Measurements from ENCODE around the gene SPATA33.
"Not testable (repeated sequence)": the region's sequence is repeated elsewhere in the genome, so short reads cannot be mapped to it uniquely, and the experiment has no call there.

Gene SPATA33

DNA sequence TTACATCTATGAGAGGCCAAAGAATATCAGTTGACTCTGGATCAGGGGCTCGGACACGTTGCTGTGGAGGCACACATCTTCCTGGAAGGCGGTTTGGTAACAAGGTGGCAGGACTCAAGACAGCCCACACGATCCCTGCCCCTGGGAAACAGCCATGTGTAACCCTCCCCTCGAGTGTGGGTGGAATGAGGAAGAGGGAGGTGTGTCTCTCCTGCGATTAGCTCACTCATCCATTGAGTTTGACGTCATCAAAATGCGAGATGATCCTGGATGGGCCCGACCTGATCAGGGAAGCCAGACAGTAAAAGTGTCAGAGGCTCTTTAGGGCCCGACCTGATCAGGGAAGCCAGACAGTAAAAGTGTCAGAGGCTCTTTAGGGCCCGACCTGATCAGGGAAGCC is 6.6 kb downstream of the SPATA33 start:
- not testable (repeated sequence) for DNase-seq (ENCODE audit: low read depth)

DNA sequence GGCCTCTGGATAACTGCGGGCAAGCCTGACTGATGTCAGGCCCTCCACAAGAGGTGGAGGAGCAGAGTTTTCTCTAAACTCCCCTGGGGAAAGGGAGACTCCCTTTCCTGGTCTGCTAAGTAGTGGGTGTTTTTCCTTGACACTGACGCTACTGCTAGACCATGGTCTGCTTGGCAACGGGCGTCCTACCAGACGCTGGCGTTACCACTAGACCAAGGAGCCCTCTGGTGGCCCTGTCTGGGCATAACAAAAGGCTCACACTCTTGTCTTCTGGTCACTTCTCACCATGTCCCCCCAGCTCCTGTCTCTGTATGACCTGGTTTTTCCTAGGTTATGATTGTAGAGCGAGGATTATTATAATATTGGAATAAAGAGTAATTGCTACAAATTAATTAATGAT is 9.4 kb downstream of the SPATA33 start:
- not testable (repeated sequence) for DNase-seq (ENCODE audit: low read depth)

DNA sequence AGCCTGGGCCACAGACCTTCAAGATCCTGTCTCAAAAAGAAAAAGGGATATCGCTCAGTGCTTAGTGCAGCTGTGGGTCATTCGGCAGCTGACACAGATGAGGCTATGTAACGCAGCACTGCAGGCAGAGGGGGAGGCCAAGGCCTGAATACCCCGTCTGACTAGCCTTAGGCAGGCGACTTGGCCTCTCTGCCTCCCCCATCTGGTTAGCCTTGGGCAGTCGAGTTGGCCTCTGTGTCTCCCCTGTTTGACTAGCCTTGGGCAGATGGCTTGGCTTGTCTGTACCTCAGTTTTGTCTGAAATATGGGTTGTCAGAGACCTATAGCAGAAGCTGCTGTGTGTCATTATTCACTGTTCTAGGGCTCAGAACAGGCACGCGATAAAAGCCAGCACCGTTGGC is 10.0 kb downstream of the SPATA33 start:
- DNase-seq (ENCODE audit: low read depth): no peak

DNA sequence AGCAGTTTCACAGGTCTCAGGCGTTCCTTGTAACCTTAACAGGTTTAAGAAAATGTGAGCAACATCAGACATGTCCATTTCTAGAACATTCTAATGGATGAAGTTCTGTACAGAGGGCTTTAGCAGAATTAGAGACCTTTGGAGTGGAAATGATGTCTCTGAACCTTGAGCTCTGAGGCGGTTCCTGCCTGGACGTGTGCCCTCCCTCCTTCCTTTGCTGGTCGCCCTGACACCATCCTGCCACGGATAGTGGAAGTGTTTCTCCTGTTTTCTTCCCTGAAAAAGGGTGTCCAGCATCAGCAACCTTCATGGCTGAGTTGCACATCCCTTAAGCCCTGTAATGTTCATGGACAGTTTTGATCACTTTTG is 11.1 kb downstream of the SPATA33 start:
- no peak for DNase-seq (ENCODE audit: low read depth)

DNA sequence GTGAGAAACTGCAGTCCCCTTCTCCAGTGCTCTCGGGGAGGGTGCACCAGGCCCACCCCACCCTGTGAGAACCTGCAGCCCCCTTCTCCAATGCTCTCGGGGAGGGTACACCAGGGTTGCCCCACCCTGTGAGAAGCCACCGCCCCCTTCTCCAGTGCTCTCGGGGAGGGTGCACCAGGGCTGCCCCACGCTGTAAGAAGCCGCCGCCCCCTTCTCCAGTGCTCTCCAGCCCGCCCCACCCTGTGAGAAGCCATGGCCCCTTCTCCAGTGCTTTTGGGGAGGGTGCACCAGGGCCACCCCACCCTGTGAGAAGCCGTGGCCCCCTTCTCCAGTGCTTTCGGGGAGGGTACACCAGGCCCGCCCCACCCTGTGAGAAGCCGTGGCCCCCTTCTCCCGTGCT is 12.1 kb downstream of the SPATA33 start:
- no peak for DNase-seq (ENCODE audit: low read depth)

DNA sequence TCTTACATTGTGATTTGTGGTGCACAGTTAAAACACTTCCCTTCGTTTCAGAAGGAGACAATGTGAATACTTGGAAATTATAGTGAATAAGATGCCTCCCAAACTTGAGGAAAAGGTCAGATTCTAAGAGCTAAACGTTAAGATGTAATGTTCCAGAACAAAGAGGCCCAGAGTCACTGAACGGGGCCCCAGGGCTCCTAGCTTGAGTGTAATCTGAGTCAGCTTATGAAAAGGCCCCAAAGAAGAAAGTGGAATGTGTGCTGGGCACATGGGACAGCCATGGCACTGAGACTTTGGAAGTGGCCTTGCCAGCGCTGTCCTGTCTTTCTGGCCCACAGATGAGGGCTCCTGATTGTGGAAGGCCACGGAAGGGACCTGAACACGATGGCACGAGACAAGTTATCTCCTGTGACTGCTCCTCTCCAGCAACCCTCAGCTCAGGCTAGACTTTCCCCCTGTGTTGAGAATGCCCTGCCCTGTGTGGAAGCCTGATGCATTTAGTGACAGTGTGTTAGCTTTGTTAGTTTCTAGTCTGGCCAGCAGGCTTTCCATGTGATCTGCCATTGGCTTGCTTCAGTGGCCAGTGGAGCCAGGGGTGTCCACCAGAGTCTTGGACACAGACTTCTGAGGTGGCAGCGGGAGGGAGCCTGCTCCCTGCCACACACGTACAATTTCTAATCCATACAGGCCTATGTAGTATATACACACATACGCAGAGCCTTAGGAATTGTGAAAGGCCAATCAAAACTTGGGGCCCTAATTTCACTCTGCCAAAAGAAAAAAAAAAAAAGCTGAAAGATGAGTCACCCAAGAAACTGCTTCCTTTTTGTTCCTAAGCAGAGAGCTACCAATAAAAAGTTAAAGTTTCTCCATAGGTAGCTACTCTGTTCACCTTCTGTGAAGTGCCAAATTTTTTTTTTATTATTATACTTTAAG is 13.1 kb downstream of the SPATA33 start:
- no peak for DNase-seq (ENCODE audit: low read depth)

DNA sequence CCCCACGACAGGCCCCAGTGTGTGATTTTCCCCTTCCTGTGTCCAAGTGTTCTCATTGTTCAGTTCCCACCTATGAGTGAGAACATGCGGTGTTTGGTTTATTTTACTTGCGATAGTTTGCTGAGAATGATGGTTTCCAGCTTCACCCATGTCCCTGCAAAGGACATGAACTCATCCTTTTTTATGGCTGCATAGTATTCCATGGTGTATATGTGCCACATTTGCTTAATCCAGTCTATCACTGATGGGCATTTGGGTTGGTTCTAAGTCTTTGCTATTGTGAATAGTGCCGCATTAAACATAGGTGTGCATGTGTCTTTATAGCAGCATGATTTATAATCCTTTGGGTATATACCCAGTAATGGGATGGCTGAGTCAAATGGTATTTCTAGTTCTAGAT is 13.9 kb downstream of the SPATA33 start:
- DNase-seq (ENCODE audit: low read depth): not testable (repeated sequence)

DNA sequence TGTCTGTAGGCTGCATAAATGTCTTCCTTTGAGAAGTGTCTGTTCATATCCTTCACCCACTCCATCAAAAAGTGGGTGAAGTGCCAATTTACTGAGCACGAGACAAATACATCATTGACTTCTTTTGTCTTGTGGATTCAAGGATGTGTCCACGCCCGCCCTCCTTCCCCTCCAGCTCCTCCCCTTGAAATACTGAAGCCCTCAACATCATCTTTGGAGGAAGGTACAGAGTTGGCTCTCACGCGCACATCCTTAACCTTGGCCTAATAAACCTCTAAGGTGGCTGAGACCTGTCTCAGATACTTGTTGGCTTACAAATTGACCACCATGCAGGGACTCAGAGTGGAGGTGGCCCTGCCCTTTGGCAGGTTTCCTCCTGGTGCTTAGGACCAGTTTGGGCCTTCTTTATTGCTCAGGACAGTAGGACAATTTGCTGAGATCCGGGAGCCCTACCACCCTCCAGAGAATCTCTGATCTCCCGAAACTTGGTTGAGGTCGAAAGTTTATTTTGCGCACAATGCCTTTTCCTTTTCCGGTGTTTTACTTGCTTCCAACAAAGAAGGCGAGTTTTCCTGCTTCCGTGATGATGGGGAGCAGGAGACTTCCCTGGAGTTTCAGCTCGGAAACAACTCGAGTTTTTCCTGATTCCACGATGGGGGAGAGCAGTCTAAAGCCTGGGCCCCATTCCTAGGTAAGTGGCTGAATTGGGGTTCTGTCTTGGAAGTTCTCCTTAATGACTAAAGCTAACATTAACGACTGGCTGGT is 14.7 kb downstream of the SPATA33 start:
- no peak for DNase-seq (ENCODE audit: low read depth)

DNA sequence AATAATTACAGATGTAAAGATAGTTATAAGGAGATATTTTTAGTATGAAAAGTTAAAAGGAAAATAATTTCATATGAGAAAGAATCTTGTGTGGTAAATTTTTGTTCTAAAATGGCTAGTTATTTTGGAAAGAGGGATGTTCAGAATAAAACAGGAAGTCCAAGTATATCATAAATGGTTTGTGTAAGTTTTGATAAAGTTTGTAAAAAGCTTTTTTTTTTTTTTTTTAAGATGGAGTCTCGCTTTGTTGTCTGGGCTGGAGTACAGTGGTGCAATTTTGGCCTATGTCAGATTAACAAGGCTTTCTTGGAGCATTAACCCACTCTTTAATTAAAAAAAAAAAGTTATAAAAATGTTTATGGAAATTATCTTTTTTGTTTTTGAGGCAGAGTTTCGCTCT is 20.6 kb downstream of the SPATA33 start:
- DNase-seq (ENCODE audit: low read depth): no peak

DNA sequence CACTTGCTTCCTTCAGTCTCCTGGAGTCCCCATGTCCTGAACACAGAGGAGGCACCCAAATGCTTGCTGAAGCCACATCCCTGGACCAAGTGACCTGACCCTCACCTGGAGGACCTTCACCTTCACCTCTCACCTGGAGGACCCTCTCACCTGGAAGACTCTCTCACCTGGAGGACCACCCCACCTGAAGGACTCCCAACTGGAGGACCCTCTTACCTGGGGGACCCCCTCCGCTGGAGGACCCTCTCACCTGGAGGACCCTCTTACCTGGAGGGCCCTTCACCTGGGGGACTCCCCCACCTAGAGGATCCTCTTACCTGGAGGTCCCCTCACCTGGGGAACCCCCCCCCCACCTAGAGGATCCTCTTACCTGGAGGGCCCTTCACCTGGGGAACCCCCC is 28.3 kb downstream of the SPATA33 start:
- no peak for DNase-seq (ENCODE audit: low read depth)

DNA sequence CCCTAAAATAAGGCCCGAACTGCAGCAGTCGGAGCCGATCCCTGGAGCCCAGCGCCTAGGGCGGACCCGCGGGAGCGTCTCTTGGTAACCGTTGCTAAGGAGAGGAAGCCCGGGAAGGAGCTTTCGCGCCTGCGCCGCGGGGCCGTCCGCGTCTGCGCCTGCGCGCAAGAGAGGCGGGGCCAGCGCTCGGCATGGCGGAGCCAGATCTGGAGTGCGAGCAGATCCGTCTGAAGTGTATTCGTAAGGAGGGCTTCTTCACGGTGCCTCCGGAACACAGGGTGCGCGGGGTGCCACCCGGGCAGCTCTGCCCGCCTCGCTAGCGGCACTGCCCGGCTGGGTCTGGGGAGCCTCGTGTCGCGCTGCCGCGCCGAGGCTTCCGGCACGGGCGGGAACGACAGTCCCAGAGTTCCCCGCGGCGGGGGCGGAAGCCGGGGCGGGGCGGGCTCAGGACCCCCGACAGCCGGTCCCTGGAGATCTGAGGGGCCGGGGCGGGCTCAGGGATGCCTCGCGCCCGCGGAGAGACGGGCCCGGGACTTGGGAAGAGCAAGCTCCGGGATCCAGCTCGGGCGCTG is 29.0 kb downstream of the SPATA33 start, which contains the start of gene CDK10:
TSS of gene CDK10 (plus strand) at position 170 of the 572 bp plus-strand sequence. CDS start at position 192, 22 bp downstream.
- peak; percentile 80 for DNase-seq (ENCODE audit: low read depth)

DNA sequence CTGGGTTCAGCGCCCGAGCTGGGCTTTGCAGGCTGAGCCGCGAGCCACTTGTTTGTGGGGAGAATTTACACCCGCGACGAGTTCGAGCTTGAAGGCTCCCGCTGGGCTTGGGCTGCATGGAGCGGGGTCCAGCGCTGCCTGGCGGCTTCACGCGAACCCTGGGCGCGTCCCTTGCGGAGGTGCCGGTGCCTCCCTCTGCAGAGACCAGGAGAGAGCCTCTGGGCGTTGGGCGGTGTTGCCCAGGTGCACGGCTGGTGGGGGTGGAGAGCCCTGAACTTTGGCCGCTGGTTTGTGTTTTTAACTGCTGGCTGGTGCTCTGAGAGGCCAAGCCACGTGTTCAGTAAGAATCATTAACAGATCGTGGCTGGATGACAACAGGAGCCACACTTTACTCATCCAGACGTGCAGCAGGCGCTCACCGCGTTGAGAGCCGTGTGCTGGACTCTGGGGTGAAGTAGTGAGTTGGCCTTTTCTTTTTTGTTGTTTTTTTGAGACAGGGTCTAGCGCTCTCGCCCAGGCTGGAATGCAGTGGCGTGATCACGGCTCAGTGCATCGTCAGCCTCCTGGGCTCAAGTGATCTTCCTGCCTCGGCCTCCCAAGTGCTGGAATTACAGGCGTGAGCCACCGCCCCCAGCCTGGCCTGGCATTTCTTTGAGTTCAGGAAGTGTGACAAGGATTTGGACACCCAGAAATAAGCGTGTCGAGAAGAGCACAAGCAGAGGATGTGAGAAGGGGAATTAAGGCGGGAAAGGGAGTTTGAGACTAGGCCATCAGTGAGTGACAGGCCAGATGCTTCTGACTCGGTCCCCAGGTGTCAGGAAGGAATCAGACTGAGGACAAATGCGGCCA is 29.7 kb downstream of the SPATA33 start:
- no peak for DNase-seq (ENCODE audit: low read depth)

DNA sequence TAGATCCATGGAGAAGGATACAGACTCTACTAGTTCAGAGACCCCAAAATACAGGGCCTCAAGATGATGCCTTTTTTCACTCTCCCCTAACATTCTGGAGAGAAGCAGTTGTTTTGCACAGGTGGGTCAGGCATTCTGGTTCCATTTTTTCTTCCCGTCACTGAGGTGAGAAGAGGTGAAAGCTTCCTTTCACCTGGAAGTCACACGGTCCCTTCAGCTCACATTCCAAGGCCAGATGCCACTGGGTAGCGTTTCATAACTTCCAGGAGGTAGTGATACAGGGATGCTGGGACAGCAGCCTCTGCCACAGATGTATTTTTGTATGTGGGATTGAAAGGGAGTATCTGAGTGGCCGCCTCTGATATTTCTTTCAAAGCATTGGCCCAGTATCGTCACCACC is 30.8 kb downstream of the SPATA33 start:
- DNase-seq (ENCODE audit: low read depth): no peak

DNA sequence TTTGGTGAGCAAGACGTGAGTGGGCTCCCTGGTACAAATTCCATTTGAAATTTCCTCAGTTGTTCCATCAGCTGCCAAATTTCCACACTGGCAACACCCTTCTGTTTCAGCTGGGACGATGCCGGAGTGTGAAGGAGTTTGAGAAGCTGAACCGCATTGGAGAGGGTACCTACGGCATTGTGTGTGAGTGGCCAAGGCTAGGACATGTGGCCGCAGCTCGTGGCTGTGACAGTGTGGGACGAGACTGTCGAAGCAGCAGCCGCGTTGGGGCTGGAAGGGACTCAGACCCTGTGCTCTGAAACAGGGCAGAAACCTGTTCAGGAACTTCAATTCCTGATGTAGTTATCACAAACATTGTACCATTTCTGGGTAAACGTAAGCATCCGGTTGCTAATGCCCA is 31.5 kb downstream of the SPATA33 start:
- DNase-seq (ENCODE audit: low read depth): no peak

DNA sequence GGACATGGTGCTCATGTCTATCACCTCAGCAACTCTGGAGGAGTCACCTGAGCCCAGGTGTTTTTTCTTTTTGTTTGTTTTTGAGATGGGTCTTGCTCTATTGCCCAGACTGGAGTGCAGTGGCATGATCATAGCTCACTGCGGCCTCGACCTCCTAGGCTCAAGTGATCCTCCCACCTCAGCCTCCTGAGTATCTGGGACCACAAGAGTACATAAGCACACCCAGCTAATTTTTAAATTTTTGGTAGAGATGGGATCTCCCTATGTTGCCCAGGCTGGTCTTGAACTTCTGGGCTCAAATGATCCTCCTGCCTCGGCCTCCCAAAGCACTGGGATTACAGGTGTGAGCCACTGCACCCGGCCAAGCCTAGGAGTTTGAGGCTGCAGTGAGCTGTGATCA is 32.0 kb downstream of the SPATA33 start:
- DNase-seq (ENCODE audit: low read depth): not testable (repeated sequence)

DNA sequence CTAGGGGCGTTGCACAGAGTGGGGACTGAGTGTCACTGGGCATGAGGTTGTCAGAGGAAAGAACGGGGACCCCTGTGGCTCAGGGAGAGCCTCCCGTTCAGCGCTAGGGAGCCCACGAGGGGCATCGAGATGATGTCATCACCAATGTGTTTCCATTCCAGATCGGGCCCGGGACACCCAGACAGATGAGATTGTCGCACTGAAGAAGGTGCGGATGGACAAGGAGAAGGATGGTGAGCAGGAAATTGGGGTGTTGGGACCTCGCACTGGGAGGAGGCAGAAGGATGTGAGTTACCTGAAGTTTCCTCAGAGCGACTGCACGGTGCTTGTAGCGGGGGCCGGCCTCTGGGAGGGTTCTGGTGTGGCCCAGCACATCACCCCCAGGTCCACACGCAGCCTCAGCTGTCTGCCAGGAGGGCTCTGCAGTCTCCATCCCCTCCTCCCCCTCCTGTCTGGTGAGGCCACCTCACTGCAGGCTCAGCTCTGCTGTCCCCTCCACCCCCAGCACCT is 32.8 kb downstream of the SPATA33 start:
- DNase-seq (ENCODE audit: low read depth): no peak

DNA sequence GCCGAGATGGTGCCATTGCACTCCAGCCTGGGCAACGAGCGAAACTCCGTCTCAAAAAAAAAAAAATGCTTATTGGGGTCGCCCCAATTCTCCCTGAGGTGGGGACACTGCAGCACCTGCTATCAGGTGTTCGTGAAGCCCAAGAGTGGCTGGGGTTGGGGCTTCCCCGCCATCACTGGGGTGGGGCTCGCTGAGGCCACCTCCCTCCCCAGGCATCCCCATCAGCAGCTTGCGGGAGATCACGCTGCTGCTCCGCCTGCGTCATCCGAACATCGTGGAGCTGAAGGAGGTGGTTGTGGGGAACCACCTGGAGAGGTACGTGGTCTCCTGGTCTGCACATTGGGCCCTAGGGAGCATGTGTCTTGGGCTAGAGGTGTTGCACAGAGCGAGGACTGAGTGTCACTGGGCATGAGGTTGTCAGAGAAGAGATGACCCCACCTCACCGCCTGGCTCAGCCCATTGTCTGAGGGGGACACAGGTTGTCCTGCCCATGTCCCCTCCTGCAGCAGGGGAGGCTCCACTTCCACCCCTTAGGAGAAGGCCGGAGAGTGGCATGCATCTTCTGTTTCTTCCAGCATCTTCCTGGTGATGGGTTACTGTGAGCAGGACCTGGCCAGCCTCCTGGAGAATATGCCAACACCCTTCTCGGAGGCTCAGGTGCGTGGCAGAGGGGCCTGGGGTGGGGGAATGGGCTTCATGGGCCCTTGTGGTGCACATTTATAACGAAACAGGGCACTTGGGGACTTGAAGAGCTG is 33.8 kb downstream of the SPATA33 start:
- DNase-seq (ENCODE audit: low read depth): no peak

DNA sequence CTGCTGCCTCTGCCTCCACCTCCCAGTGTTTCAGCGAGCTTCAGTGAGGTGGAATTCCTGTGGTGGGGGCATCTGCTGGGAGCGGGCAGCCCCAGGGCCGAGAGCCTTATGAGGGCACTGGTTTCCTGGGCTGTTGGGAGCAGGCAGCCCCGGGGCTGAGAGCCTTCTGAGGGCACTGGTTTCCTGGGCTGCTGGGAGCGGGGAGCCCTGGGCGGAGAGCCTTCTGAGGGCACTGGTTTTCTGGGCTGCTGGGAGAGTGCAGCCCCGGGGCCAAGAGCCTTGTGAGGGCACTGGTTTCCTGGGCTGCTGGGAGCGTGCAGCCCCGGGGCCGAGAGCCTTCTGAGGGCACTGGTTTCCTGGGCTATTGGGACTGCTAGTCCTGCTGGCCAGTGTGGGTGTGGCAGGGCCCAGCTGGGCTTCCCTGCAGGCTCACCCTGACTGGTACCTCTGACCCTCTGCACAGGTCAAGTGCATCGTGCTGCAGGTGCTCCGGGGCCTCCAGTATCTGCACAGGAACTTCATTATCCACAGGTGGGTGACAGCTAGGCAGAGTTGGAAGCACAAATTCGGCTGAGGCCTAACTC is 34.4 kb downstream of the SPATA33 start:
- no peak for DNase-seq (ENCODE audit: low read depth)

DNA sequence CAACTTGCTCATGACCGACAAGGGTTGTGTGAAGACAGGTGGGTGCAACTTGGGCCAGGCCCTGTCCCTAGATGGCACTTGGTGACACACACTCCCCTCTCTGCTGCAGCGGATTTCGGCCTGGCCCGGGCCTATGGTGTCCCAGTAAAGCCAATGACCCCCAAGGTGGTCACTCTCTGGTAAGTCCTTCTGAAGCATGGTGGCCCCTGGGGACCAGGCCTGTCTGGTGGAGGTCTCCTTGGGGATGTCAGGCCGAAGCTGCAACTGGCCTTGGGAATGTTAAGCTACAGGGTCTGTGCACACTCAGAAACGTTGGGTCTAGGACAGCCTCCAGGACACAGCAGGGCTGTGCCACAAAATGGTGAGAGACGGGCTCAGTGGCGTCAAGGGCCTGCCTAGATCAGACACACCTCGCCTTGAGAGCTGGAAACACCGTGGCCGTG is 35.7 kb downstream of the SPATA33 start:
- no peak for DNase-seq (ENCODE audit: low read depth)
